Ovary (tissue), 9 donors: ENCODE measurements around the gene MTFR1L. TPM values are rescaled to one million over a fixed set of nuclear protein-coding genes. Genes with fewer than 3 reads are reported as not detected.
A peak's percentile ranks its signal among the peaks of the same experiment; 100 is the strongest.

Source experiments
- DNase-seq, 5 donors: peaks; one replicate each; pipeline ENCODE4 v3.0.0-alpha.2; 2019 to 2020
- H3K27ac ChIP-seq, 2 donors: fragments of 200-600 bp; one replicate each; pipeline versions ENCODE4 v1.5.1 to v1.8.0; 2019 to 2022
- H3K27me3 ChIP-seq: fragments of 200-600 bp; one replicate; pipeline ENCODE4 v1.8.0; 2022
- H3K36me3 ChIP-seq: fragments of 200-600 bp; sonication (generic); one replicate; pipeline ENCODE4 v1.5.1; 2019
- H3K4me1 ChIP-seq: one replicate; pipeline ENCODE4 v1.8.1; 2013; ENCODE audit warnings: mild to moderate bottlenecking, moderate library complexity; ENCODE audit not compliant: insufficient read depth
- H3K4me3 ChIP-seq: fragments of 200-600 bp; sonication (generic); one replicate; pipeline ENCODE4 v1.5.1; 2017
- H3K9me3 ChIP-seq, 2 donors: fragments of 200-600 bp in 1 of 2; sonication (generic) in 1 of 2; one replicate each; pipeline versions ENCODE4 v1.5.1 to v1.8.1; 2013 to 2019; ENCODE audit warnings: mild to moderate bottlenecking in 1 of 2, moderate library complexity in 1 of 2
- CTCF ChIP-seq, 3 donors: fragments of 450-650 bp in 2 of 3; fragments of 200-600 bp in 1 of 3; IDR thresholded peaks; one replicate each; pipeline versions ENCODE4 v1.5.1 to v1.8.0; 2016 to 2022; ENCODE audit warnings: antibody characterized with exemption in 3 of 3, mild to moderate bottlenecking in 1 of 3
- EP300 ChIP-seq: sonication (generic); formaldehyde crosslinking; IDR thresholded peaks from one replicate; pipeline ENCODE4 v1.6.1; 2017; ENCODE audit warnings: antibody characterized with exemption
- POLR2A ChIP-seq: fragments of 450-650 bp; IDR thresholded peaks from one replicate; pipeline ENCODE4 v1.6.1; 2017; ENCODE audit warnings: antibody characterized with exemption, mild to moderate bottlenecking, moderate library complexity
- WGBS, 3 donors: extraction: QIAGEN DNeasy Blood & Tissue Kit in 1 of 3; methylation state at CpG; one replicate each; pipeline versions ENCODE4 v1.1.5 to v1.1.7; 2013 to 2017; 5-methylcytosine and 5-hydroxymethylcytosine counted together
- intact Hi-C, 4 donors: fragments of 100-400 bp; cut with DNase I; formaldehyde crosslinking; loops; one replicate each; pipeline versions ENCODE4 v1.11.0 to v1.15.1; 2022 to 2023
- polyA plus RNA-seq, 2 donors: library from polyadenylated mRNA; stranded (reverse); fragments of 200-250 nt in 1 of 2; fragments of 350-450 nt in 1 of 2; fragmentation: Illumina TruSeq in 1 of 2; extraction: RNeasy Lipid Tissue Mini Kit (QIAGEN cat#74804) in 1 of 2; gene quantifications; one replicate each; pipeline ENCODE4 v1.2.3, GENCODE V29; 2013 to 2014
- small RNA-seq: library from RNA; depleted of rRNA; stranded (forward); fragments of <200 nt; gene quantifications from one replicate; pipeline ENCODE3, GENCODE V24; 2016
- total RNA-seq, 7 donors: library from RNA; depleted of rRNA in 2 of 7; stranded (reverse); fragments of >200 nt in 2 of 7; fragmentation: NEBNext Ultra II Directional in 3 of 7; extraction: Animal tissue kit (Norgen Biotek cat#: 25700) in 3 of 7; gene quantifications; one replicate each; pipeline versions ENCODE4 v1.1.0 to v1.2.4, GENCODE V29; 2016 to 2023
- donor health status: DM: no; HTN: no; CAD: no; lungs with moderate emphysema.
- donor health status: DM: no; HTN: no; CAD: no.
- donor health status: Bipolar disorder and iron deficiency.
- donor health status: DM: yes; HTN: yes; CAD: no.
- donor health status: DM: no; HTN: no; CAD: no.
- donor health status: DM: yes; HTN: yes; CAD: no.

The MTFR1L gene
- total and polyA plus RNA-seq, 9 donors = 55.5 to 113 (median 97.1) TPM

DNA sequence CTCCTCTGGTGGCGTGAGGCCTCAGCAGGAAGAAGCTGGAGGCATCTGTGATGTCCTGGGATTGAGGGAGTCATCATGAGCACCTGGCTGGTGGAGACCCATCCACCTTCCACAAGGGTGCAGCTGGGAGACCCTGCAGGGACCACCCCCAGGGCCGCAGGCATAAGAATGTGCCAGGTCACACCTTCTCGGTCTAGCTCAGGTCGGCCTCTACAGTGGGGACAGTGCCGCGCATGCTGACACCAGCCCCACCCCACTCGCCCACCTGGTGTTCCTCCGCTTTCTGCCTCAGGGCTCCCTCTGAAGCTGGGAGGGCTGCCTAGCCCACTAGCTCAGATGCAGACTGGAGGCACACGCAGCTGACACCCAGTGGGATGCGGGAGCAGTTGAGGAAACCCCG, 61.5 kb downstream of the MTFR1L start:
- DNase-seq = peak in 2 of 5 donors; percentile 41 to 44
- 94 to 96% (median 95%) methylated on average over 11 of the region's 11 CpGs for WGBS, 3 donors
- no peak overlapping the region for H3K4me3 ChIP-seq

More for the DNA sequence above, 61.5 kb downstream of the MTFR1L start:
- Histone ChIP-seq H3K27ac (peak overlapping the region in 1 of 2 donors; percentile 73), H3K4me1 (peaks cover 22% of the 10 kb centered on the region), H3K27me3 (no peaks in the 10 kb centered on the region), H3K9me3 (no peaks in the 10 kb centered on the region), H3K36me3 (no peaks in the 10 kb centered on the region)
- intact Hi-C loops = no loop called here
- TF ChIP-seq EP300 (no peak), POLR2A (no peak), CTCF (IDR thresholded peaks at IDR 0.05) (no peak)

Small RNA genes lying within 50 kb of the gene (small RNA-seq; reads per million reads assigned to genes)
- not detected for gene RF00019

Other genes with a start within 250 kb of the MTFR1L start
- gene MAN1C1, start 203.2 kb upstream of the MTFR1L start, total RNA-seq = 10 to 100 TPM; 18.0 to 59.2 (median 41.0) TPM
- gene MAN1C1, start 203.2 kb upstream of the MTFR1L start, polyA plus RNA-seq = 10 to 100 TPM; 25.0 to 28.2 TPM
- 100 to 1,000 TPM in 1 of 7 donors, 10 to 100 TPM in 6; 13.9 to 139 (median 69.2) TPM for gene SELENON, start 19.8 kb upstream of the MTFR1L start, total RNA-seq
- gene SELENON, start 19.8 kb upstream of the MTFR1L start, polyA plus RNA-seq = 10 to 100 TPM; 45.7 to 51.9 TPM
- gene AUNIP, start 39.5 kb downstream of the MTFR1L start, total RNA-seq = under 1 TPM in 6 of 7 donors, not detected in 1; 0.35 to 0.75 (median 0.44) TPM
- gene AUNIP, start 39.5 kb downstream of the MTFR1L start, polyA plus RNA-seq = under 1 TPM; 0.23 to 0.45 TPM
- 10 to 100 TPM in 6 of 7 donors, 1 to 10 TPM in 1; 8.6 to 98.1 (median 72.2) TPM for gene PAQR7, start 55.8 kb downstream of the MTFR1L start, total RNA-seq
- gene PAQR7, start 55.8 kb downstream of the MTFR1L start, polyA plus RNA-seq = 10 to 100 TPM; 19.4 to 23.3 TPM
- 100 to 1,000 TPM in 5 of 7 donors, 10 to 100 TPM in 2; 59.3 to 224 (median 127) TPM for gene STMN1, start 86.5 kb downstream of the MTFR1L start, total RNA-seq
- gene STMN1, start 86.5 kb downstream of the MTFR1L start, polyA plus RNA-seq = 100 to 1,000 TPM; 220 to 271 TPM
- gene PAFAH2, start 178.1 kb downstream of the MTFR1L start, total RNA-seq = 10 to 100 TPM in 1 of 7 donors, 1 to 10 TPM in 6; 4.6 to 10.2 (median 6.1) TPM
- 10 to 100 TPM in 1 of 2 donors, 1 to 10 TPM in 1; 3.4 to 12.1 TPM for gene PAFAH2, start 178.1 kb downstream of the MTFR1L start, polyA plus RNA-seq
- gene EXTL1, start 201.8 kb downstream of the MTFR1L start, total RNA-seq = 1 to 10 TPM; 1.7 to 4.5 (median 3.7) TPM
- gene EXTL1, start 201.8 kb downstream of the MTFR1L start, polyA plus RNA-seq = 1 to 10 TPM in 1 of 2 donors, under 1 TPM in 1; 0.47 to 1.5 TPM
- gene SLC30A2, start 226.2 kb downstream of the MTFR1L start, total RNA-seq = under 1 TPM in 4 of 7 donors, not detected in 3; 0.11 to 0.80 (median 0.17) TPM
- not detected for gene SLC30A2, start 226.2 kb downstream of the MTFR1L start, polyA plus RNA-seq
- 1 to 10 TPM in 1 of 7 donors, under 1 TPM in 1, not detected in 5; 0.12 to 1.6 TPM for gene TRIM63, start 247.7 kb downstream of the MTFR1L start, total RNA-seq
- under 1 TPM; 0.06 to 0.27 TPM for gene TRIM63, start 247.7 kb downstream of the MTFR1L start, polyA plus RNA-seq